Effector CD4-positive, alpha-beta T cell (primary cell): ENCODE data around the gene RBMS3.

Experiments
- DNase-seq: peaks from one replicate; pipeline ENCODE4 v3.0.0-alpha.2; 2020

Gene RBMS3

DNA sequence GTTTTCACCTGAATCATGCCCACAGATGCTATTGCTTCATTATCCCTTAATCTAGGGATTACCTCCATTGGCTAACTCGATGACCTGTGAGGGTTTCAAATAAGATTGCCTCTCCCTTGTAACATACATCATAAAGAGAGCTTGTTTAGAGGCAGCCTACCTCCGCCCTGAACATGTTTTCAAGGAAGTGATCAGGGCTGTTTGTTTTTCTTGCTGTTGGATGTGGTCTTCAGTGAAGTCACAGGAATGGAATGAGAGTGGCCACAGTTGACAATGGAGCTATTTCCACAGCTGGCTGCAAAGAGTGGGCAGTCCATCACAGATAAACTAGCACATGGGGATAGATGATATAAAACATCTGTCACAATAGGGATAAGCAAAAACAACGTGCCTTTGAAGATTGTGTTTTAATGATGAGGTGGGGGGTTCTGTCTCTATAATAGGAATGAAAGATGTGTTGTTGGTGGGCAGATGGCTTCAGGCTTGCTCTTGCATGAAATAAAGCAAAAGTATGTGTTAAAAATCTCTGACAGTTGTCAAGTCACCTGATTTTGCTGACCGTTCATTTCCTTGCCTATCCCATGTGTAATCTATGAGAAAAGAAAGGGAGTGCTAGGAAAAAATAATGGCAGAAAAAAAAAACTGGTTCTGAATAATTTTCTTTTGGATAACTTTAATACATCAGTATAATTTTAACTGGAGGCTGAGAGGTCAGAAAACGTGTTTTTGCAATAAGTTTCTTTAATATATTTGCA lies 642.3 kb downstream of the RBMS3 start:
- DNase-seq = no peak

DNA sequence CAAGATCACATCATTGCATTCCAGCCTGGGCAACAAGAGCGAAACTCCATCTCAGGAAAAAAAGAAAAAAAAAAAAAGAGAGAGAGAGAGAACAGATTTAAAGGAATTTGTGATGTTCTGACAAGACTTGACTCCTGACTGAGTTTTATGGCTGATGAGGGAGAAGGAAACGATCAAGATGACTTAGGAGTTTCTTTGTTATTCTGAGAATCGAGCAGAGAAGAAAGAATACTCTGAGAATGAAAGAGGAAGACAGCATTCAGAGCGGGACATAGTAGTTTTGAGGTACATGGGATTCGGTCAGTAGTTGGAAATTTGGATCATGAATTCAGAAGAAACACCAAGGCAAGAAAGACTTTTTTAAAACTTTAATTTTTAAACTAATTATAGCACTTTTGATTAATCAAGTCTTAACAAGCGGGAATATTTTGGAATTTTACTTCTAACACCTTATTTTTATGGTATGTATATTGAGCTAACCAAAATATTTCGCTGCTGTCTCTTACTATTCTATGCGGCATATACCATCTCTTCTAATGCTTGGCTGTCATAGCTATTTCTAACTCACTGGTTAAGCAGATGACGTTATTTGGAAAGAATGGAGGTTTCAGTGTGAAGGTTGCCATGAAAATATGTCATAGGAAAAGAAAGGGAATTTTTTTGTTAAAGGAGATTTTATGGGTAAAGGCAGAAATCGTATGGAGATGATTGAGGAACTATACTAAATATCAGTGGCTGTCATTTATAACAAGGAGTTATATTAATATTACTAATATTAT lies 644.1 kb downstream of the RBMS3 start:
- DNase-seq = no peak

DNA sequence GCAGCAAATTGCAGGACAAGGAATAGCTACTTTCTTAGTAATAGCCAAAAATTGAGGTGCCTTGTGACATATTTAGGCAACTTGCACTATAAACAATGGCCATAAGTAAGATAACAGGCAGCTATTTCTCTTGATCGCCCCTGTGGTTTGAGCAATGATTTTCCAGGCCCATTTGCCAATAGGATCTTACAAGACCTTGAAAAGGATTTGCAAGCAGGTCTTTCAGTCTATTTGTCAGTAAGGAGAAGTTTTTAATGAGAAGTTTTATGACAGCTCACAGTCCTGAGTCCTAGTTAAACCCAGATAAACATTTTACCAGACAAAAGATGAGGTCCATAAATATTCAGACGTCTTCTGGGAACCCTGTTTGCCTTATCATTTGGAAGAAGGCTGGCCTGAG lies 645.5 kb downstream of the RBMS3 start:
- no peak for DNase-seq

DNA sequence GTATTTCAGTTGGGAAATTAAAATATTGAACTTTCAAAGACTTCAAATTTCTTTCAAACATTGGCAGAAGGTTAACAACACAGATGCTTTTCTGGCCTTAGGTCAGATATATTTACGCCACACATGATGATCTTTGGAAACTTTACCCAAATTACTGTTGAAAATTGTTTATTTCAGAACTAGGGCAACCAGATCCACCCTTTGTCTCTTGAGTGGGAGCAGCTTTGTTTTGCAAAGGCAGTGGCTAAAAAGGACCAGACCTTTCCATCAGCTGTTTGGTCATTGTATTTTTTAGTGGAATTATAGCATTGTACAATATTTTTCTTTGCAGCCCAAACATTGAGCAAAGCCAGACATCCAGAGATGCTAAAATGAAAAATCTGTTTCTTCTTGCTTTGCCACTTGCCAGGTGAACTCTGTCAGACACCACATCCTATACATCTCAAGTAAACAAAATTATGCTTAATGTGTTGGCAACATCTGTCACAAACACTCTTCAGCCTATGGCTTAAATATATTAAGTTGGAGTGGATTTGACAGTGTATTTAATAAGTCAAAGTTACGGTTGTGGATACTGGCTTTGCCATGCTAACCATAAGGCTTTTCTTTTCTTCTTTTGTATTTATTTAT lies 651.9 kb downstream of the RBMS3 start:
- DNase-seq = no peak

DNA sequence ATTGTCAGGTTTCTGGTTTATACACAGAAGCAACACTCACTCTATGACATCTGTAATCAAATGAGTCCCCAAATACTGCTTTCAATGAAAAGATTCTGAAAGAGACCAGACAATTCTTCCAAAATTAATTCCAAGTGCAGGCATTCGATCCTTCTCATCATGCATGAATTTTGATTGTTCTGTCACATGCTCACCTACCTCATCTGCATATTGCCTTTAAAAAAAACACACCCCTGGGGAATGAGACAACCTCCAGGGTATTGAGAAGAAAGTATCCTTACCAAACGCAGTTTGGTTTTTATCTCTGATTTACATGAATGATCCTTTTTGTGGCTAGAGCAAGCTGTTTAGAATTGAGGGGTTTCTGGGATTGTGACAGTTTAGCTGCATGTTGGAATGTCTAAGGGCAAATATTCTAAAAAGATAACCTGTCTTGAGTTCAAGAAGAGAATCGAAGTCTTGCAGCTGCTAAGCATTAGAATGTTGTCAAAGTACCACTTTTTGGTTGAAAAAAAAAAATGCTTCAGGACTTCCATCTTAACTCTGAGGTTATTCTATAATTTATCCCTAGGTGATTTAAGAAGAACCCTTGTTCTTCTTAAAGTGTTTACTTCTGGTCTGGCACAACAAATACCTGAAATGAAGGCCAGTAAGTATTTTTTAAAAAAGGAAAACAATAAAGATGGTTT lies 653.1 kb downstream of the RBMS3 start:
- DNase-seq = no peak

DNA sequence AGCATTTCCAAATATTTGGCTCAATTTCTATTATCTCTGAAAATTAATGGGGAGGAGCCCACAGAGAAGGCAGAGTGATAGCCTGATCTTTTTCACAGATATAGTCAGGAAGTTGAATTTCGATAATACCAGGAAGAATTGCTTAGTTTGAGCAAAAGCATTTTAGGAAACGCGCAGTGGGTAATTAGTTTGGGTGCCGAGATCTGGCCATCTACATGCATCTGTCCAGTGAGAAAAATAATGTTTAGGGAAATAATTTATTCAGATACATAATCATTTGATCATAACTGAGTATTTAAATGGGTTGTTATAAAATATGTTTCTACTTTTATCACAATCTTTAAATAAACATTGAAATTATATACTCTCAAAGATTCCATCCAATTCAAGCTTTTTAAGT lies 653.9 kb downstream of the RBMS3 start:
- DNase-seq = no peak

DNA sequence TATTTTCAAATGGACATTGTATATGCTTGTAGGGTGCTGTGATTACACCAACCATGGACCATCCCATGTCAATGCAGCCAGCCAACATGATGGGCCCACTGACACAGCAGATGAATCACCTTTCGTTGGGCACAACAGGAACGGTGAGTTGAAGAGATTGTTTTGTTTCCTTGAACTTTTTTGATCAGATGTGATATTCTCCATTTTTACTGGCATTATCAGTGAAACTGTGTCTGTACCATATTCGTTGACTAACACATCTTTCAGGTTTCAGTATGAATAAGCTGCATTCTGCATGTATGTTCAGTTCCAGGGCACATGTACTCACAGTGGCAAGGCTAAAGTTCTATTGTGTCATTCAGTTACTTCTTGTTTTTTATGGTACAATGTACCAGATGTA lies 655.2 kb downstream of the RBMS3 start:
- no peak for DNase-seq

DNA sequence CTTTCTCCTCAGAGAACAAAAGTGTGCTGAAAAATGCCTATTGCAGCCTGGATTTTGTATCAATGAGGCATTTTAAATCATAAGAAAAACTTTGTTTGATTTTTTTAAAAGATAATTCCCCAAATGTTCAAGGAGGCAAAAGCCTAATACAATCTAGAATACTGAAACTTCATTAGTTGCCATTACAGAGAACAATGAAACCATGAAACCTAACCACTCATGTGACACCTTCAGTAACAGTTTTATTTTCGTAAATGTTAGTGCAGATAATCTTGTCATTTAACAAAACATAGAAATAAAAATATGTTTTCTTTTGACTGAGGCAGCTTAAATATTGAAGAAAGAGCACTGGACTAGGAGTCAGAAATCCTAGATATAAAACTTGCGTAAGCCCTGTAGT lies 655.9 kb downstream of the RBMS3 start:
- no peak for DNase-seq

DNA sequence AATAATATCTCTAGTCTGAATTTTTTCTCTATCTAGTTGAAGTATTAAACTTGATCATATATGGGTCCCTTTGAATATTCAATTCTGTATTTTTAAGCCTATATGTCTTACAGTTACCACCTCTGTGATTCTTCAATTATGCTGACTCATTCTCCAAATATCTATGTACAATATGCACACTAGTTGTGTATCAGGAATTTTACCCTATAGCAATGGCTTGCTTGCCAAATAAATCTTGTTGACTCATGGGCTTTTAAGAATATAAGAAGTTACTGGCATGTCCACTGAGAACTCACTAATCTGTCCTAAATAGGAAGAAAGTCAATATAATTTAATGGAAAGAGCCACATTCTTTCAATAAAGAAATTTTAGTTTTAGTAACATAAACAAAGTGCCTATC lies 656.3 kb downstream of the RBMS3 start:
- DNase-seq = no peak

DNA sequence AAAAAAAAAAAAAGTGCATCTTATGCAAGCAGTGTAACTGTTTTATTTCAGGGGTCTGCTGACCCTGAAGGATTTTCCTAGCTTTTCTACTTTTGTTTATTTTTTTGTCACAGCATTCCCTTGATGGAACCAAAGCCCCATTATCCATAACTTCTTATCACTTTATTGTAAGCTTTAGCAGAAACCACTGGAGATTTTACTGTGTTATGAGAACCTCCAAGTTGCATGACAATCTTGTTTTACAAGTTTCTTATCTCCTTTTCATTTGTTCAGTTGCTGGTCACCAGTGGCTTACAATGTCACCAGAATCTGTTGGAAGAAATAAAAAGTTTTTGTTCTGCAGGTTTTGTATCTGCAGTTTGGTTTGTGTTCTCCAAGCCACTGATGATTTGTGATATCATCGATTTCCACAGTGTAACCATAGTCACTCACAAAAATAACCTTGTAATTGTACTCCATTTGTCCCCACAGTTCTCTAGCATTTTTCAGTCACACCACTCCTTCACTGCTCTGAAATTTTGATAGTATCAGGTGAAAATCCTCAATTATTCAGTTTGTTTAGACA lies 660.0 kb downstream of the RBMS3 start:
- DNase-seq = no peak

DNA sequence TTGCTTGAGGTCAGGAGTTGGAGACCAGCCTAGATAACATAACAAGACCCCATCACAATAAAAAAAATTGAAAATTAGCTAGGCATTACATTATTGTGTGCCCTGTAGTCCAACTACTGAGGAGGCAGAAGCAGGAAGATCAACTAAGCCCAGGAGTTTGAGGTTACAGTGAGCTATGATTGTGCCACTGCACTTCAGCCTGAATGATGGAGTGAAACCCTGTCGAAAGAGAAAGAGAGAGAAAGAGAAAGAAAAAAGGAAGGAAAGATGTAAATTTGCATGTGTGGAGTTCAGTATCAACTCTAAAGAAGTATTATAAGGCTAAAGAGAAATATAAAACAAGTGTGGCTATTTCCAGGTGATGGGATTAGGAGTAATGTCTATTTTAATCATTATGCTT lies 661.4 kb downstream of the RBMS3 start:
- no peak for DNase-seq

DNA sequence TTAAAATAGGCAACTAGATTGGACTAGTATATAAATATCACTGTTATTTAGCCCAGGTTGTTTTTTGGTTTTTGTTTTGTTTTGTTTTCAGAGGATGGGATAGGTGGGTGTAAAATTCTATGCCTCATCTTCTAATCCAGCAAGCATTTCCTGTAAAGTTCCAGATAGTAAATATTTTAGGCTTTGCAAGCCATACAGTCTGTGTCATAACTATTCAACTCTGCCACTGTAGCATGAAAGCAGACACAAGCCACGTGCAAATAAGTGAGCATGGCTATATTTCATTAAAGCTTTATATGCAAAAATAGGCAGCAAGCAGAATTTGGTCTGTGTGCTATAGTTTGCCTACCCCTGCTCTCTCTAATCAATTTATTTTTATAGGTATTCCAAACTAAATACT lies 668.3 kb downstream of the RBMS3 start:
- DNase-seq = no peak

DNA sequence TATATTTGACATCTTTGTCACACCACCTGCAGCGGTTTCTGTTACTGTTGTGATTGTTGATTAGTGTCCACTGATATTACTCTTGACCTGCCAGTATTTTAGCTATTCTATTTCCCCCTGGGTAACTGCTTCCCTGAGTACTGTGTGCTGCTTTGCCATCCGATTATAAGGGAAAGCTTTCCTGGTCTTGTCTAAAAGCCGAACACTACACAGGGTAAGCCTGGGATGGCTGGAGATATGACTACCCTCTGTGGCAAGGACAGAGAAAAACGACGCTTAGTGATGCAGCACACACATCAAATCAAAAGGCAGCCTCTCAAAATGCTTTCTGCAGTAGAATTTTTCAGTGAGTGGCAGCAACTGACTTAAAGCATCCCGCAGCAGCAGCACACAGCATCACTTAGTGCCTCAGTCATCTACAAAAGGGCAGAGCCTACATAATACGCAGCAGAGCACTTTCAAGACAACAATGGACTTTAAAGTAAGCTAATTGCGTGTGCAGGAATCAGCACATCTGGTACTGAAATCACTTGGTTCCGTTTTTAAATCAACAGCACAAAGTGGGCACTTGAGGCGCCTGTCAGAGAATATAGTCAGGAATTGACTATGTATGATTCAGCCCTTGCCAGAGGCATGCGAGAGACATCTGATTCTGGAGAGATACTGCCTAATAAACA lies 669.2 kb downstream of the RBMS3 start:
- no peak for DNase-seq

DNA sequence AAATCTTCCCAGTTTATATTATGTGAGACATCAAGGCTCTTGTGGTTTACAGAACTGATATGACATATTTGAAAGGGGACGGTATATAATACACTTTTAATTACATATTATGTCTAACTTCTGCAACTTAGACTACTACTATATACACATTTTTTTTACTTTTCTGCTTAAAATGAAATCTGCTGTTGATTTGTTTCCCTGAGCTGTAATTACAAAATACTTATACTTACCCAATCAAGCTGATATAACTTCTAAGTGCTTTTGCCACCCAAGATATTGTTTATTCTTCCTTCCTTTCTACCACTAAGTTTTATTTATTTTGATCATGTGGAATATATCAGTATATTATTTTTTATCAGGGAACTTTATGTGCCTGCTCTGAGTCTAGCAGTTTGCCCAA lies 671.6 kb downstream of the RBMS3 start:
- DNase-seq = no peak

DNA sequence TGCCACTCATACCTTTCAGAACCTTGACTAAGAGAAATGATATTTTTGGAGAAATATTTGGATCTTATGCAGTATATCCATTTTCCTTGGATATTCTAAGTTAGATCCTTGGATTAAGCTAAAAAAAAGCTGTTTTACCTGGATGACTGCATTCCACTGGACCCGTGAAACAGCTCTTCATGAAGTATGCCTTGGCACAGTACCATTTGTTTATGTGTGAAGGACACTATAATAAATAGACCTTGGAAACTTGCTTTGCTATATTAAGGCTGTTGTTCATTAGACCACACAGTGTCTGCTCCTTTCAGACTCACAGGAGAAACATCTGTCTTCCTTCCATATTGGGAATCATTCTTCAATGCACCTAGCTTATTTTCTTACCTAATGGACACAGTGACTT lies 674.5 kb downstream of the RBMS3 start:
- DNase-seq = no peak

DNA sequence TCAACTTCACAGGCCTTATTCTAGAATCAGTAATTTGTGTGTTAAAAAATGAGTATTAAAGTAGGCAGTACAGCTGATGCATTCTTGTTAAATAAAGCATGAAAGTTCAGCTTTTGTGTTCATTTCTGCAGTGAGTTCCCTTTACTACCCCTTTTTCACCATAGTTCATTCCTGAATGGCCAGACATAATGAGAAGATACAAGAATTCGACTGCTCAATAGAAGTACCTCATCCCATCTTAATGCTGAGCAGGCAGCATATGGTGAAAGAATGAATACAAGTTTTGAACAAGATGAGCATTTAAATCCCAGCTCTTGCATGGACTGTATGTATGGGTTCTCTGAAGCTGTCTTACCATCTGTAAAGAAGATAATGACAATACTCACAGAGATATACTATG lies 677.9 kb downstream of the RBMS3 start:
- no peak for DNase-seq

DNA sequence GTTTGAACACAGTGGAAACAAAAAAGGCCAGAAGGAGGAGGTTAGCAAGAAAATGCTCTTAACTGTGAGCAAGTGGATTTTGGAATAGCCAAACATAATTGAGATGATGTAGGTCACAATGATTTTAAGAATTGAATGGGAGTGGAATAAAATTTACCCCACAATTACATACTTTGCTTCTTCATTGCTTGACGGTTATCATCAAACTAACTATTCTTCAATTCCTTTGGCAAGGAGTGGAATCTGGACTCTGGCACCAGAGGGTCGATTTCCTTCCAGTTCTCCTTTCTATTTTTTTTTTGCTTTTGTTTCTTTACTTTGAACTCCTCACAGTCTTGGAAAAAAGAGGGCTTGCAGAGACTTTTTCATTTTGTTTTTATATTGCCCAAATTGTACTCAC lies 691.0 kb downstream of the RBMS3 start:
- DNase-seq = no peak

DNA sequence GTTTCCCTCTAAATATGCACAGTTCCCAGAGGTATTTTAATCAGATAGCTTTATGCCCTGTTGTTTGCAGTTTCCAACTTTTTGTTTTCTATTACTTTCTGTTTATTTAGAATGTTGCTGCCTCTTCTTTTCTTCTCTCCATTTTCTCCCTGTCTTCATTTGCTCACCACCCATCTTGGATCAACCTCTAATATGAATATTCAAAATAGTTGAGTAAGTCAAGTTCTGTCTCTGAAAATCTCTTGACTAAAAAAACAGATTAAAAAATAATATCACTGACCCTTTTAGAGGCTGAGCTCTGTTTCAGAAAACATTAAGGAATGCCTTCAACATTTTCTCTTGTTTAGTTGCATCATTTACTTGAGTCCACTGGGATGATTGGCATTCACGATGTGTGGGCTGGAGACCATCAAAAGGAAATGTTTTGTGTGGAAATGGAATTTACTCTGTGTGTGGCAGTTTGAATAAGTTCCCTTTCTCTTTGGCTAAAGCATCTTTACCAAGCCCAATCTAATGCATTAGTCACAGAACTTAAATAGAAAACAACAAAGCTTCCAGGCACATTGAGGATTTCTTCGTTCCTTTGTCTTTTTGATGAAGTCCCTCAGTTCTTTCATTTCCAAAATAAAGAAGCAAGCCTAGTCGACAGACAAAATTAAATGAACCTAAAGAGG lies 691.6 kb downstream of the RBMS3 start:
- no peak for DNase-seq

DNA sequence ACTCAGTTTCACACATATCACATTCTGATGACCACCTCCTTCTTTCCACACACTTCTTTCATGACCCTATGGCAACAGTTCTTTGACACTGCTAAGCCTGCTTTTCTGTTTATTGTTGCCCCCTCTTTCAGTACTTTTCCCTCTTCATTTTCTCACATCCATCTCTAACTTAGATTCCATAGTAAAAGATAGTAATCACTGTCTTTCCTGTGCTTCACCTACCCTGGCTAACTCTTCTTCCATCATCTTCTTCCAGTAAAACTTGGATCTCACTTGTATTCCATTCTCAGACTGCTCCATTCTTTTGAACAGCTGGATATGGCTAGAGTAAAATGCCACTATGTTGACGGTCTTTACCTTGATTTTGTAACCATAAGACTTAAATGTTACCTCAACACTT lies 692.9 kb downstream of the RBMS3 start:
- DNase-seq = no peak

DNA sequence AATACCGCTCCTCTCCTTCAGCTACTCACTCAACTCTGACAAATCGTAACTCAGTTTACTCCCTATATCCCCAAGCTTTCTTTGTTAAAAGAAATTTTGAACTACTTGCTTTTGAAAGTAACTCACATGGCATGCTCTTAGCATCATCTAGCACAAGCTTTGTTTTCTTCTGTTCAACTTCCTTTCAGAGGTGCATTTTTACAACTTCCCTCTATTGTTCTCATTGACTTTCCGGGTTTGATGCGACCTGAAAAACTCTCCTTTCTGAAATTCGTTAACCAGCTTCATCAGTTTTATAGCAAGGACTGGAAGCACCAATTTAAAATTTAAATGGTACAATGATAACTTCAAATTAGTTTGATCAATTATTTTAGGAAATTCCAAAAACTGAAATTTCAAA lies 696.0 kb downstream of the RBMS3 start:
- DNase-seq = no peak

DNA sequence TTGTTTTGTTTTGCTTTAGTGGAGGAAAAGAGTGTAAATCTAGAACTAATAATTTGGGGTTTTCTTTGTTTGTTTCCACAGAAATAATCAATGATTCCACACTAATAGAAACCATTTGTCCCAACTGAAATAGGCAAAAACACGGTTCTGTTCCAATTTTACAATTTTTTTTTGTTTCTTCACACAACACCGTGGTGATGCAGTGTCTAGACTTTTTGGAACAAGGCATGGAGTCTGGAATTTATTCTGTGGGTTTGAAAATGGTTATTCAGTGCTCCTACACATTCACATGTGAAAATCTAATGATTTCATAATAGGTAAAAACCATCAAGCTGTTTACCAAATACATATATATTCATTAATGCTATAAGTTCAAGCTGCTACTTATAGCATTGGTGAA lies 696.5 kb downstream of the RBMS3 start:
- DNase-seq = no peak

DNA sequence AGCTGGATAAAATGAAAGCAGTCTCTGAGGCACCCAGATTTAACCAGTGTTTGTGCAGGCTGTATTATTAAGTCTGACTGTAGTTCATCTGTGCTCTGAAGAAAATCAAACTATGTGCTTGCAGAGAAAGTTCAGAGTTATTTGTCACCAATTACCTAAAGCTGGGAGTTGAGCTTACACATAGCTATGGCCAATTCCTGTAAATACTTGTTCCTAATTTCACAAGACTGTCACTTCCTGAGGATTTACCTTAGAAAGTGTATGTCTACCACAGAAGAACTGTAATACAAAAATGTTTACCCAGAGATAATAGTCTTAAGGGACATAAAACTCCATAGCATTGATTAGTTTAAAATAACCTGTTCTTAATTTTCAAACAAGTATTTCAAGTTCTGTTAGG lies 697.2 kb downstream of the RBMS3 start:
- DNase-seq = no peak
